Aorta (tissue), 5 donors: ENCODE results near the gene PPP1R12B. TPM values are rescaled to one million over a fixed set of nuclear protein-coding genes. Genes with fewer than 3 reads are reported as not detected.

Source experiments
- ATAC-seq: fragments of 200-7000 bp; cut with Tn5 transposase; one replicate; pipeline ENCODE4 v1.9.1; 2022; ENCODE audit warnings: moderate library complexity; ENCODE audit not compliant: low FRiP score
- DNase-seq, 2 donors: peaks; one replicate each; pipeline ENCODE4 v3.0.0-alpha.2; 2020
- H3K27ac ChIP-seq, 2 donors: one replicate each; pipeline ENCODE4 v1.5.1; 2013; ENCODE audit warnings: low read length in 2 of 2, mild to moderate bottlenecking in 2 of 2, moderate library complexity in 2 of 2, control low read depth in 1 of 2, inconsistent platforms in 1 of 2, low read depth in 1 of 2
- H3K27me3 ChIP-seq, 2 donors: one replicate each; pipeline ENCODE4 v1.6.1; 2013; ENCODE audit warnings: control low read depth in 1 of 2, low read length in 1 of 2, mild to moderate bottlenecking in 1 of 2, moderate library complexity in 1 of 2; ENCODE audit not compliant: insufficient read depth in 2 of 2, control insufficient read depth in 1 of 2
- H3K36me3 ChIP-seq, 2 donors: one replicate each; pipeline ENCODE4 v1.6.1; 2013; ENCODE audit warnings: control low read depth in 1 of 2, low read length in 1 of 2, mild to moderate bottlenecking in 1 of 2; ENCODE audit not compliant: insufficient read depth in 2 of 2, control insufficient read depth in 1 of 2
- H3K4me1 ChIP-seq, 2 donors: one replicate each; pipeline ENCODE4 v1.6.1; 2013; ENCODE audit warnings: low read length in 2 of 2, control low read depth in 1 of 2, mild to moderate bottlenecking in 1 of 2, moderate library complexity in 1 of 2; ENCODE audit not compliant: insufficient read depth in 2 of 2, control insufficient read depth in 1 of 2
- H3K4me3 ChIP-seq, 2 donors: one replicate each; pipeline ENCODE4 v1.5.1; 2013; ENCODE audit warnings: low read length in 2 of 2, control low read depth in 1 of 2, mild to moderate bottlenecking in 1 of 2
- H3K9me3 ChIP-seq: one replicate; pipeline ENCODE4 v1.6.1; 2013; ENCODE audit warnings: mild to moderate bottlenecking, low read length; ENCODE audit not compliant: control insufficient read depth
- WGBS, 2 donors: extraction: QIAGEN DNeasy Blood & Tissue Kit; methylation state at CpG; one replicate each; pipeline ENCODE4 v1.1.7; 2013; 5-methylcytosine and 5-hydroxymethylcytosine counted together
- intact Hi-C, 2 donors: fragments of 100-400 bp; cut with DNase I; formaldehyde crosslinking; loops; one replicate each; pipeline versions ENCODE4 v1.14.2 to v1.15.0; 2022
- polyA plus RNA-seq, 2 donors: library from polyadenylated mRNA; stranded (reverse); fragments of 200-250 nt; gene quantifications; one replicate each; pipeline ENCODE4 v1.2.3, GENCODE V29; 2013
- total RNA-seq, 2 donors: library from RNA; stranded (reverse); fragmentation: NEBNext Ultra II Directional; extraction: Animal tissue kit (Norgen Biotek cat#: 25700); gene quantifications; one replicate each; pipeline ENCODE4 v1.2.1, GENCODE V29; 2021
- donor health status: healthy with polysubstance abuse.
- donor health status: Bipolar disorder and iron deficiency.
- donor health status: DM: no; HTN: no; CAD: no.
- donor health status: DM: no; HTN: no; CAD: no.
- donor health status: DM: yes; HTN: yes; CAD: no.

The PPP1R12B gene
- total and polyA plus RNA-seq, 4 donors: 102 to 1,102 (median 396) TPM

- no peak for ATAC-seq
- H3K4me1 ChIP-seq: no peaks in the 10 kb centered on the region
- peak overlapping the region in 1 of 2 donors; percentile 14 for H3K27ac ChIP-seq
- H3K36me3 ChIP-seq: no peaks in the 10 kb centered on the region
- 6 to 7% methylated on average over 14 of the region's 14 CpGs for WGBS, 2 donors
- intact Hi-C loops: no loop called here
- H3K9me3 ChIP-seq: no peaks in the 10 kb centered on the region
- no peak for DNase-seq
- no peak overlapping the region for H3K4me3 ChIP-seq
- no peaks in the 10 kb centered on the region for H3K27me3 ChIP-seq
These were observed 36.4 kb upstream of the PPP1R12B start for GRCh38 chr1:202311875-202312635.

GRCh38 chr1:202315576-202316168 is 32.8 kb upstream of the PPP1R12B start:
- ATAC-seq: peak; percentile 71
- no peaks in the 10 kb centered on the region for H3K27me3 ChIP-seq
- no peaks in the 10 kb centered on the region for H3K4me1 ChIP-seq
- 32 to 34% methylated on average over 9 of the region's 9 CpGs for WGBS, 2 donors
- H3K27ac ChIP-seq: no peak overlapping the region
- peak; percentile 87 to 90 for DNase-seq
- H3K4me3 ChIP-seq: no peak overlapping the region
- H3K9me3 ChIP-seq: no peaks in the 10 kb centered on the region
- H3K36me3 ChIP-seq: peaks cover 0 to 9% of the 10 kb centered on the region in 2 donors
- intact Hi-C loops: loop anchor here (2.0 kb wide), 2 partner anchors 123 to 131 kb away; partner anchors contain the start of gene LGR6 (in 2 of the 2)

- Histone ChIP-seq H3K27me3 (no peaks in the 10 kb centered on the region), H3K36me3 (peaks cover 0 to 9% of the 10 kb centered on the region in 2 donors), H3K27ac (no peak overlapping the region), H3K9me3 (no peaks in the 10 kb centered on the region), H3K4me3 (no peak overlapping the region), H3K4me1 (no peaks in the 10 kb centered on the region)
- DNase-seq: no peak
- intact Hi-C loops: no loop called here
- no peak for ATAC-seq
These were observed 32.3 kb upstream of the PPP1R12B start for GRCh38 chr1:202316186-202316585.

- intact Hi-C loops: no loop called here
- DNase-seq: no peak
- 85 to 86% methylated on average over 52 of the region's 52 CpGs for WGBS, 2 donors
These were observed 30.3 kb upstream of the PPP1R12B start for GRCh38 chr1:202317941-202318925.

GRCh38 chr1:202319381-202320080 is 29.0 kb upstream of the PPP1R12B start:
- peaks cover 0 to 9% of the 10 kb centered on the region in 2 donors for H3K36me3 ChIP-seq
- H3K4me1 ChIP-seq: no peaks in the 10 kb centered on the region
- no peaks in the 10 kb centered on the region for H3K9me3 ChIP-seq
- no peak for ATAC-seq
- intact Hi-C loops: no loop called here
- WGBS, 2 donors: 61% methylated on average over 4 of the region's 4 CpGs
- no peak overlapping the region for H3K4me3 ChIP-seq
- no peak overlapping the region for H3K27ac ChIP-seq
- DNase-seq: no peak
- H3K27me3 ChIP-seq: no peaks in the 10 kb centered on the region

More at GRCh38 chr1:202317941-202318925, 30.3 kb upstream of the PPP1R12B start:
- H3K9me3 ChIP-seq: no peaks in the 10 kb centered on the region
- ATAC-seq: peak; percentile 23
- H3K36me3 ChIP-seq: peaks cover 0 to 9% of the 10 kb centered on the region in 2 donors
- no peaks in the 10 kb centered on the region for H3K4me1 ChIP-seq
- H3K27ac ChIP-seq: no peak overlapping the region
- no peaks in the 10 kb centered on the region for H3K27me3 ChIP-seq
- no peak overlapping the region for H3K4me3 ChIP-seq

- no peak for ATAC-seq
These were observed 28.5 kb upstream of the PPP1R12B start for GRCh38 chr1:202320081-202320405.

GRCh38 chr1:202323731-202324130 is 24.8 kb upstream of the PPP1R12B start:
- ATAC-seq: no peak
- Histone ChIP-seq H3K27me3 (no peaks in the 10 kb centered on the region), H3K9me3 (no peaks in the 10 kb centered on the region), H3K36me3 (peaks cover 0 to 4% of the 10 kb centered on the region in 2 donors), H3K4me1 (no peaks in the 10 kb centered on the region), H3K27ac (no peak overlapping the region), H3K4me3 (no peak overlapping the region)
- 59 to 60% methylated on average over 4 of the region's 4 CpGs for WGBS, 2 donors
- DNase-seq: no peak
- intact Hi-C loops: no loop called here

More at GRCh38 chr1:202320081-202320405, 28.5 kb upstream of the PPP1R12B start:
- H3K4me1 ChIP-seq: no peaks in the 10 kb centered on the region
- H3K27ac ChIP-seq: no peak overlapping the region
- no peak for DNase-seq
- no peak overlapping the region for H3K4me3 ChIP-seq
- intact Hi-C loops: no loop called here
- H3K9me3 ChIP-seq: no peaks in the 10 kb centered on the region
- H3K36me3 ChIP-seq: peaks cover 0 to 9% of the 10 kb centered on the region in 2 donors
- H3K27me3 ChIP-seq: no peaks in the 10 kb centered on the region

- no peaks in the 10 kb centered on the region for H3K9me3 ChIP-seq
- no peak overlapping the region for H3K27ac ChIP-seq
- DNase-seq (no peak), ATAC-seq (no peak)
- 95 to 97% methylated on average over 2 of the region's 2 CpGs for WGBS, 2 donors
- H3K36me3 ChIP-seq: no peaks in the 10 kb centered on the region
- H3K27me3 ChIP-seq: no peaks in the 10 kb centered on the region
- H3K4me3 ChIP-seq: no peak overlapping the region
- intact Hi-C loops: no loop called here
- no peaks in the 10 kb centered on the region for H3K4me1 ChIP-seq
These were observed 23.9 kb upstream of the PPP1R12B start for GRCh38 chr1:202324646-202325045.
